HUES6 (cell line): Measurements from ENCODE around the gene TFAP2B.

Experiments
- H3K27ac ChIP-seq: 2 replicates; pipeline ENCODE4 v1.7.0; 2013; ENCODE audit warnings: low read depth, mild to moderate bottlenecking, low read length, inconsistent platforms
- H3K27me3 ChIP-seq: 2 replicates; pipeline ENCODE4 v1.6.1; 2013; ENCODE audit warnings: low read length; ENCODE audit not compliant: control insufficient read depth, insufficient read depth
- H3K36me3 ChIP-seq: 2 replicates; pipeline ENCODE4 v1.6.1; 2013; ENCODE audit warnings: low read length; ENCODE audit not compliant: control insufficient read depth, insufficient read depth
- H3K4me1 ChIP-seq: 2 replicates; pipeline ENCODE4 v1.6.1; 2013; ENCODE audit warnings: low read length; ENCODE audit not compliant: control insufficient read depth, insufficient read depth
- H3K4me3 ChIP-seq: 2 replicates; pipeline ENCODE4 v1.5.1; 2013; ENCODE audit warnings: low read depth, low read length
- H3K9ac ChIP-seq: one replicate; pipeline ENCODE4 v1.6.1; 2013; ENCODE audit warnings: mild to moderate bottlenecking, low read length
- H3K9me3 ChIP-seq: 2 replicates; pipeline ENCODE4 v1.6.1; 2013; ENCODE audit warnings: low read depth, low read length; ENCODE audit not compliant: control insufficient read depth, insufficient read depth

TFAP2B gene

DNA sequence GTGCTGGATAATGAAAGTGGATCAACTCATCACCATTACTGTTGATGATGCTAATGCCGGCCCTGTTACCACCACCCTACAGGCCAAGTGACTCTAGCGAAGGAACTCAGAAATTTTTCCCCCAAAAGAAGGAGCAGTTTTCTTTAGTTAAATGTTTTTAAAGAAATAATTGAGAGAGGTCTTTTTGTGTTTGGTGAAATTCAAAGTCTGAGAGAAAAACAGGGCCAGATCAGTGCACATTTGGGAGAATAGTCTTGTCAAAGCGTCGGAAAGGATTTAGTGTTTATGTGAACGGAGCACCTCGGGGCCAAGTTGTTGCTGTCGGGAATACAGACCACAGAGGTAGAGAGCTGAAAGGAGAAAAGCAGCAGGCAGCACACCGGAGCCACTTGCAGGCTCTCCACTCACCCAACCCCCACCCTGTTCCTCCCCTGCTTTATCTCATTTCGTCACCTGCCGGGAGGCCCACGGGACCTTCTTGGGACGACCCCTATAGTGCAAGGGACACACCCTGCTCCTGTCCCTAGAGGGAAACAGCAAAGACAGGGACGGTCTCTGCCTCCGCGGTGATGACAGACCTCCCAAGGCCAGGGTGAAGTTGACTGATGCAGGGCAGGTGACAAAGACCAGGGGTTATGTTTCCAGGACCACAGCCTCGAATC is 6.8 kb downstream of the TFAP2B start:
- no peaks in the 10 kb centered on the region for H3K9me3 ChIP-seq
- peaks cover 100% of the 10 kb centered on the region for H3K27me3 ChIP-seq
- no peaks in the 10 kb centered on the region for H3K36me3 ChIP-seq
- H3K9ac ChIP-seq = no peak overlapping the region
- peaks cover 61% of the 10 kb centered on the region for H3K4me1 ChIP-seq
- H3K4me3 ChIP-seq = peak overlapping the region; percentile 33; the same call in 1 of the 2 replicates
- no peak overlapping the region for H3K27ac ChIP-seq

GRCh38 chr6:50826037-50826761 is 7.5 kb downstream of the TFAP2B start:
- Histone ChIP-seq H3K36me3 (no peaks in the 10 kb centered on the region), H3K9ac (no peak overlapping the region), H3K27ac (no peak overlapping the region), H3K9me3 (no peaks in the 10 kb centered on the region), H3K4me1 (peaks cover 57% of the 10 kb centered on the region), H3K4me3 (peak overlapping the region; percentile 33; the same call in 1 of the 2 replicates), H3K27me3 (peaks cover 100% of the 10 kb centered on the region)

GRCh38 chr6:50826803-50827202 is 8.1 kb downstream of the TFAP2B start:
- Histone ChIP-seq H3K36me3 (no peaks in the 10 kb centered on the region), H3K9me3 (no peaks in the 10 kb centered on the region), H3K27me3 (peaks cover 100% of the 10 kb centered on the region), H3K27ac (no peak overlapping the region), H3K4me1 (peaks cover 53% of the 10 kb centered on the region), H3K4me3 (no peak overlapping the region), H3K9ac (no peak overlapping the region)

DNA sequence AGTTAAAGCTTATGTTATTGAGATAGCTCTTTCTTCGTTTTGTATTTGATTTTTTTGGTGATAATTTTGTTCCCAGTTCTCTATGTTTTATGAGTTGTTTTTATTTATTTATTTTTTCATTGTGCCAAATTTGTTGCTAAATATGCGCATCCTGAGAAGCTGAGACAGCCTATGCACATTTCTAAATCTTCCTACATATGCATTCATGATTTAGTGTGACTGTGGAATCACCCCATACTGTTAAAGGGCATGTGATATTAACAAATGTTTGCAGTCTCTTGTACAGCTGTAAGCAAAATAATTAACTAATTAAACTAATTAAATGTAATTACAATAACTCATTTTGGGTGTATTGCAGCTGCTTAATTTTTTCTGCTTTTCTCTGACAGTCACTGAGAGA is 10.4 kb downstream of the TFAP2B start:
- no peaks in the 10 kb centered on the region for H3K9me3 ChIP-seq
- no peaks in the 10 kb centered on the region for H3K36me3 ChIP-seq
- peaks cover 100% of the 10 kb centered on the region for H3K27me3 ChIP-seq
- peaks cover 33% of the 10 kb centered on the region for H3K4me1 ChIP-seq
- H3K4me3 ChIP-seq = no peak overlapping the region
- H3K9ac ChIP-seq = no peak overlapping the region
- no peak overlapping the region for H3K27ac ChIP-seq

GRCh38 chr6:50829898-50830444 is 11.3 kb downstream of the TFAP2B start:
- H3K9me3 ChIP-seq = no peaks in the 10 kb centered on the region
- no peak overlapping the region for H3K27ac ChIP-seq
- peaks cover 25% of the 10 kb centered on the region for H3K4me1 ChIP-seq
- no peak overlapping the region for H3K9ac ChIP-seq
- no peaks in the 10 kb centered on the region for H3K36me3 ChIP-seq
- H3K4me3 ChIP-seq = no peak overlapping the region
- H3K27me3 ChIP-seq = peaks cover 100% of the 10 kb centered on the region

DNA sequence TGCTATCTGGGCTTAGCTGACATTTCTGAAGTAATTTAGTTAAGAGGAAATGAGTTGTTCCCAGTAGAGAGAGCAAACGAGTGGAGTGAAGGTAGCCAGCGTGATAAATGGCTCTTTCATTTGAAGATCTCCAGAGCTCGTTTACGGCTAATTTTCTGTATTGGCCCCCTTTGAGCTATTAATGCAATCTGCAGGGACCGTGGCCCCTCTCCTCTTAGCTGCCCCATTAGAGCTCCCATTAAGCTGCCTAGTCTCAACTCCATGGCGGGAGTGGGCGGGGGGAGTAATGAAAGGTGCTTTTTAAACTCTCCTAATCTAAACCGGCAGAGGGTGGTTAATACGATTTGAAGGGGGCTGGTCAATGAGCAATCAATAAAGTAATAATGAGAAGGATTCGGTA is 12.5 kb downstream of the TFAP2B start:
- Histone ChIP-seq H3K27ac (no peak overlapping the region), H3K27me3 (peaks cover 100% of the 10 kb centered on the region), H3K4me3 (no peak overlapping the region), H3K9ac (no peak overlapping the region), H3K9me3 (no peaks in the 10 kb centered on the region), H3K4me1 (peaks cover 18% of the 10 kb centered on the region), H3K36me3 (no peaks in the 10 kb centered on the region)

GRCh38 chr6:50832912-50833311 is 14.2 kb downstream of the TFAP2B start:
- peaks cover 100% of the 10 kb centered on the region for H3K27me3 ChIP-seq
- H3K4me3 ChIP-seq = no peak overlapping the region
- H3K9ac ChIP-seq = no peak overlapping the region
- no peaks in the 10 kb centered on the region for H3K36me3 ChIP-seq
- H3K4me1 ChIP-seq = 0 out of 2 replicates have a peak, but pooled peaks cover 6% of the 10 kb centered on the region
- H3K27ac ChIP-seq = no peak overlapping the region
- H3K9me3 ChIP-seq = no peaks in the 10 kb centered on the region

DNA sequence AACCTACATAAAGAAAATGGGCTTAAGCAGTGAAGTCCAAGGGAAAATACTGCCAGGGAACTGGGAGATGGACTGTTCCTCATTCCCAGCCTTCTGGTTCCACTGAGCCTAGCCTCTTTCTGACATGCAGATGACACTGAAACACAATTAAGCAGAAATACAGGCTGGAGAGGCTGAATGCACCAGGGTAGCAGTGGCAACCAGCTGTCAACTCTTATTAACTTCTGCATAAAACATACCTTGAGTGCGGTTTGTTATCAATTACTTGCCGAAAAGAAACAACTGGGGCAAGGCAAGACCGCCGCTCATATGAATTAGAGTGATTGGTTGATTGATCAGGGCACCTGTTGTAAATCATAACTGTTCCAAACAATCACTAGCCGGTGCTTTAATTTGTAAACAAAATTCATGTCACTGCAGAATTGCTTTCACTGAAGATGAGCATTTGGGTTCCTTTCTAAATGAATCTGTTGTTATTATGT is 16.3 kb downstream of the TFAP2B start:
- Histone ChIP-seq H3K4me3 (no peak overlapping the region), H3K27ac (no peak overlapping the region), H3K9ac (no peak overlapping the region), H3K4me1 (peaks cover 6% of the 10 kb centered on the region), H3K9me3 (no peaks in the 10 kb centered on the region), H3K27me3 (peaks cover 100% of the 10 kb centered on the region), H3K36me3 (no peaks in the 10 kb centered on the region)

DNA sequence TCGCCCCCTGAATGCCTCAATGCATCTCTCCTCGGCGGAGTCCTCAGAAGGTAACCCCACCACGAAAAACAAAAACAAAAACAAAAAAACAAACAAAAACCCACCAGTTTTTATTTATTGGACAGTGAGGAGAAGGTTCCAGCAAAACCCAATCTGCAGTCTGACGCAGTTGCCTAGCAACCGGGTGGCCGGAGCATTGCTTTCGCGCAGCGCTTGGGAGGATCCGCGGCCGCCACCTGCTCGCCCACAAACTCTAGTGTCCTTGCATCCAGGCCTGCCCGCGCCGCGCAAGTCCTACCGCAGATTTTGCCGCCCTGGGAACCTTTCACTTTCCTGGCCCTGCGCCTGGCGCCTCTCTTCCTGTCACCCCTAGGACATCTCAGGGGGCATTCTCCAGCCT is 17.6 kb downstream of the TFAP2B start:
- peaks cover 18% of the 10 kb centered on the region for H3K4me1 ChIP-seq
- no peak overlapping the region for H3K27ac ChIP-seq
- H3K9me3 ChIP-seq = no peaks in the 10 kb centered on the region
- no peak overlapping the region for H3K4me3 ChIP-seq
- no peaks in the 10 kb centered on the region for H3K36me3 ChIP-seq
- no peak overlapping the region for H3K9ac ChIP-seq
- peaks cover 100% of the 10 kb centered on the region for H3K27me3 ChIP-seq

GRCh38 chr6:50837589-50838445 is 19.1 kb downstream of the TFAP2B start:
- peaks cover 27% of the 10 kb centered on the region for H3K4me1 ChIP-seq
- H3K27ac ChIP-seq = no peak overlapping the region
- no peaks in the 10 kb centered on the region for H3K36me3 ChIP-seq
- peaks cover 100% of the 10 kb centered on the region for H3K27me3 ChIP-seq
- H3K9ac ChIP-seq = no peak overlapping the region
- H3K4me3 ChIP-seq = no peak overlapping the region
- H3K9me3 ChIP-seq = no peaks in the 10 kb centered on the region
